GM12801 (cell line): ENCODE measurements around the gene ENAH.

Source experiments
- CTCF ChIP-seq: IDR thresholded peaks from one replicate; pipeline ENCODE4 v1.5.1; 2011; ENCODE audit warnings: control low read depth; ENCODE audit not compliant: insufficient read length; ENCODE audit errors: extremely low read depth

The ENAH gene

GRCh38 chr1:225601902-225602589, 50.9 kb downstream of the ENAH start:
- no peak for TF ChIP-seq CTCF

GRCh38 chr1:225598847-225599246, 54.1 kb downstream of the ENAH start:
- no peak for TF ChIP-seq CTCF

- TF ChIP-seq CTCF, result no peak
Observed at GRCh38 chr1:225597926-225598575, 54.9 kb downstream of the ENAH start.

- TF ChIP-seq CTCF, result no peak
Observed at GRCh38 chr1:225596736-225597135, 56.2 kb downstream of the ENAH start.

GRCh38 chr1:225595974-225596551, 56.9 kb downstream of the ENAH start:
- TF ChIP-seq CTCF, result no peak

- no peak for TF ChIP-seq CTCF
Observed at GRCh38 chr1:225595452-225595851, 57.5 kb downstream of the ENAH start.

GRCh38 chr1:225593414-225593813, 59.5 kb downstream of the ENAH start:
- no peak for TF ChIP-seq CTCF
